Left lung (tissue), 10 donors: ENCODE measurements around the gene HOXD10. TPM values are rescaled to one million over a fixed set of nuclear protein-coding genes. Genes with fewer than 3 reads are reported as not detected.

Experiments used
- ATAC-seq: fragments of 200-7000 bp; cut with Tn5 transposase; one replicate; pipeline ENCODE4 v1.9.1; 2020; ENCODE audit warnings: moderate library complexity
- DNase-seq, 4 donors: peaks; one replicate each; pipeline ENCODE4 v3.0.0-alpha.2; 2013 to 2020
- H3K27ac ChIP-seq, 2 donors: fragments of 200-600 bp; sonication (generic) in 1 of 2; one replicate each; pipeline versions ENCODE4 v1.5.0 to v1.8.0; 2020 to 2021
- H3K27me3 ChIP-seq, 2 donors: fragments of 200-600 bp; sonication (generic) in 1 of 2; one replicate each; pipeline versions ENCODE4 v1.5.0 to v1.8.0; 2020 to 2021
- H3K36me3 ChIP-seq, 2 donors: fragments of 200-600 bp; sonication (generic) in 1 of 2; one replicate each; pipeline versions ENCODE4 v1.5.0 to v1.8.0; 2020 to 2021
- H3K4me1 ChIP-seq, 2 donors: fragments of 200-600 bp; one replicate each; pipeline ENCODE4 v1.8.0; 2021
- H3K4me3 ChIP-seq, 2 donors: fragments of 200-600 bp; sonication (generic) in 1 of 2; one replicate each; pipeline versions ENCODE4 v1.5.0 to v1.8.0; 2020 to 2021; ENCODE audit warnings: mild to moderate bottlenecking in 1 of 2
- H3K9me3 ChIP-seq, 2 donors: fragments of 200-600 bp; sonication (generic) in 1 of 2; one replicate each; pipeline versions ENCODE4 v1.5.0 to v1.8.0; 2020 to 2021
- intact Hi-C, 2 donors: fragments of 100-400 bp; cut with DNase I; formaldehyde crosslinking; loops; one replicate each; pipeline versions ENCODE4 v1.11.2 to v1.14.2; 2022
- polyA plus RNA-seq, 6 donors: library from polyadenylated mRNA; unstranded; fragments of 120-200 nt; gene quantifications; one replicate each; pipeline ENCODE4 v1.2.1, GENCODE V29; 2013; ENCODE audit not compliant: insufficient read length in 6 of 6
- total RNA-seq, 2 donors: library from RNA; stranded (reverse); fragmentation: NEBNext Ultra II Directional; extraction: Animal tissue kit (Norgen Biotek cat#: 25700); gene quantifications; one replicate each; pipeline ENCODE4 v1.2.1, GENCODE V29; 2021
- TF ChIP-seq, protein P1 (sequence below), 2 donors: fragments of 200-600 bp; sonication (generic) in 1 of 2; IDR thresholded peaks; one replicate each; pipeline versions ENCODE4 v1.5.0 to v1.8.0; 2021; ENCODE audit warnings: antibody characterized with exemption in 2 of 2
- donor health status: DM: no; HTN: yes; CAD: no.
- donor health status: DM: no; HTN: no; CAD: no.

HOXD10 gene
- total and polyA plus RNA-seq, 8 donors, result 0.31 to 1.5 (median 0.44) TPM; not detected in 2

DNA sequence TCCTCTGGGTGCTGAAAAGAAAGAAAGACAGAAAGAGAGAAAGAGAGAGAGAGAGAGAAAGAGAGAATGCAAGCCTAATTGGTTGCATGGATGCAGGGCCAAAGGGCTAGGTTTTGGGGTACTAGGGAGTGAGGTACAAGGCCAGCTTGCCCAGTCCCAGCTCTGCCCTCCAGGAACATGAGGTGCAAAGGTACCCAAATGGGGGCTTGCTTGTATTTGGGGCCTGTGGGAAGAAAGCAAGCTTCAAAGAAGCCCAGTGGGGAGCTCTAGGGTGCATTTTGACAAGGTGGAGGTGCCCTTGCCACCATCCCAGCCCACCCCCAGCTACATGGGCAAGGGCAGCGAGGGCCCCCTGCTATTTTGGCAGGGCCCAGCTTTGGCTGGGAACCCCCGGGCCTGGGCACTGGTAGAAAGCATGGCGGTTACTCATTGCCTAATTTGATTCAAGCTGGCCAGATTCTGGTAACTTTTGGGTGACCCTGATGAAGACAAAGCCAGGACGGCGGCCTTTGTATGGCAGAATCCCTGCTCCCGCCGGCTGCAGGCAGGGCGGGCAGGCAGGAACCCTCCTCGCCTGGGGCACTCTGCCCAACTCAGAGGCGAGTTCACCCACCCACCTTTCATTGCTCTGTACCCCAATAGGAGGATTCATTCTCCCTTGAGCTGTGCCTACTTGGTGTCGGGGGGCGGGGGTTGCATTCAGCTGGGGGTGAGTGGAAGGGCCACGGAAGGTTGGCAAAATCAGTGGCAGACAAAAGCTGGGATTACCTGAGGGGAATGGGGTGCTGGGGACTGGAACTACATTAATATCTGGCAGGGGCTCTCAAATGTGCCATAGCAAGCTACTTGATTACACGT is 34.2 kb downstream of the HOXD10 start:
- DNase-seq, result no peak
- peaks cover 98 to 100% of the 10 kb centered on the region in 2 donors for H3K27me3 ChIP-seq
- ATAC-seq, result no peak
- H3K4me3 ChIP-seq, result no peak overlapping the region
- H3K27ac ChIP-seq, result no peak overlapping the region
- no peaks in the 10 kb centered on the region for H3K4me1 ChIP-seq
- no peaks in the 10 kb centered on the region for H3K9me3 ChIP-seq
- TF ChIP-seq, protein P1, sequence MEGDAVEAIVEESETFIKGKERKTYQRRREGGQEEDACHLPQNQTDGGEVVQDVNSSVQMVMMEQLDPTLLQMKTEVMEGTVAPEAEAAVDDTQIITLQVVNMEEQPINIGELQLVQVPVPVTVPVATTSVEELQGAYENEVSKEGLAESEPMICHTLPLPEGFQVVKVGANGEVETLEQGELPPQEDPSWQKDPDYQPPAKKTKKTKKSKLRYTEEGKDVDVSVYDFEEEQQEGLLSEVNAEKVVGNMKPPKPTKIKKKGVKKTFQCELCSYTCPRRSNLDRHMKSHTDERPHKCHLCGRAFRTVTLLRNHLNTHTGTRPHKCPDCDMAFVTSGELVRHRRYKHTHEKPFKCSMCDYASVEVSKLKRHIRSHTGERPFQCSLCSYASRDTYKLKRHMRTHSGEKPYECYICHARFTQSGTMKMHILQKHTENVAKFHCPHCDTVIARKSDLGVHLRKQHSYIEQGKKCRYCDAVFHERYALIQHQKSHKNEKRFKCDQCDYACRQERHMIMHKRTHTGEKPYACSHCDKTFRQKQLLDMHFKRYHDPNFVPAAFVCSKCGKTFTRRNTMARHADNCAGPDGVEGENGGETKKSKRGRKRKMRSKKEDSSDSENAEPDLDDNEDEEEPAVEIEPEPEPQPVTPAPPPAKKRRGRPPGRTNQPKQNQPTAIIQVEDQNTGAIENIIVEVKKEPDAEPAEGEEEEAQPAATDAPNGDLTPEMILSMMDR (IDR thresholded peaks at IDR 0.05), result no peak
- H3K36me3 ChIP-seq, result no peaks in the 10 kb centered on the region
- intact Hi-C loops, result no loop called here

DNA sequence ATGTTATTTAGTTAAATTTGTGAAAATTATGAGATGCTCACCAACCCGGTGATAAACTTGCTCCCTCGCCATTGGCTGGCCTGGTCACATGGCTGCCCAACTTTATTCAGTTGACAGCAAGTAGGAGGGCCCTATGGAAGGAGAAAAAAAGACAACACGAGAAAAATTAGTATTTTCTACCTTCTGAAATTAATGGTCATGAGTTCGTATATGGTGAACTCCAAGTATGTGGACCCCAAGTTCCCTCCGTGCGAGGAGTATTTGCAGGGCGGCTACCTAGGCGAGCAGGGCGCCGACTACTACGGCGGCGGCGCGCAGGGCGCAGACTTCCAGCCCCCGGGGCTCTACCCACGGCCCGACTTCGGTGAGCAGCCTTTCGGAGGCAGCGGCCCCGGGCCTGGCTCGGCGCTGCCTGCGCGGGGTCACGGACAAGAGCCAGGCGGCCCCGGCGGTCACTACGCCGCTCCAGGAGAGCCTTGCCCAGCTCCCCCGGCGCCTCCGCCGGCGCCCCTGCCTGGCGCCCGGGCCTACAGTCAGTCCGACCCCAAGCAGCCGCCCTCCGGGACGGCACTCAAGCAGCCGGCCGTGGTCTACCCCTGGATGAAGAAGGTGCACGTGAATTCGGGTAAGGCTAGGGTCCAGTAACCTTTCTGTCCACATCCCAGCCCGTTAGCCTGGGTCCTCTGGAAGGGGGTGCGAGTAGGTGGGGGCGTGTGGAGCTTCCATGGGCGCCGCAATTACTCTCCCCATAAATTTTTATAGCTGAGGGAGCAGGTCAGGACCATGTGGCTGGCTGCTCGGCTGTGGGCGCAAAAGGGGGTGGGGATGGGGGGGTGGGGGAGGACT is 35.1 kb downstream of the HOXD10 start, which contains the start of gene HOXD4:
HOXD4 (plus strand) TSS at position 109 of the 846 bp plus-strand sequence; CDS start at position 193, 84 bp downstream.
- TF ChIP-seq, protein P1 (IDR thresholded peaks at IDR 0.05), result no peak
- peaks cover 98 to 100% of the 10 kb centered on the region in 2 donors for H3K27me3 ChIP-seq
- H3K4me3 ChIP-seq, result no peak within 1 kb of the TSS
- H3K4me1 ChIP-seq, result no peaks in the 10 kb centered on the region
- ATAC-seq, result no peak
- no peaks in the 10 kb centered on the region for H3K36me3 ChIP-seq
- intact Hi-C loops, result no loop called here
- no peak within 1 kb of the TSS for H3K27ac ChIP-seq
- no peaks in the 10 kb centered on the region for H3K9me3 ChIP-seq
- DNase-seq, result no peak

DNA sequence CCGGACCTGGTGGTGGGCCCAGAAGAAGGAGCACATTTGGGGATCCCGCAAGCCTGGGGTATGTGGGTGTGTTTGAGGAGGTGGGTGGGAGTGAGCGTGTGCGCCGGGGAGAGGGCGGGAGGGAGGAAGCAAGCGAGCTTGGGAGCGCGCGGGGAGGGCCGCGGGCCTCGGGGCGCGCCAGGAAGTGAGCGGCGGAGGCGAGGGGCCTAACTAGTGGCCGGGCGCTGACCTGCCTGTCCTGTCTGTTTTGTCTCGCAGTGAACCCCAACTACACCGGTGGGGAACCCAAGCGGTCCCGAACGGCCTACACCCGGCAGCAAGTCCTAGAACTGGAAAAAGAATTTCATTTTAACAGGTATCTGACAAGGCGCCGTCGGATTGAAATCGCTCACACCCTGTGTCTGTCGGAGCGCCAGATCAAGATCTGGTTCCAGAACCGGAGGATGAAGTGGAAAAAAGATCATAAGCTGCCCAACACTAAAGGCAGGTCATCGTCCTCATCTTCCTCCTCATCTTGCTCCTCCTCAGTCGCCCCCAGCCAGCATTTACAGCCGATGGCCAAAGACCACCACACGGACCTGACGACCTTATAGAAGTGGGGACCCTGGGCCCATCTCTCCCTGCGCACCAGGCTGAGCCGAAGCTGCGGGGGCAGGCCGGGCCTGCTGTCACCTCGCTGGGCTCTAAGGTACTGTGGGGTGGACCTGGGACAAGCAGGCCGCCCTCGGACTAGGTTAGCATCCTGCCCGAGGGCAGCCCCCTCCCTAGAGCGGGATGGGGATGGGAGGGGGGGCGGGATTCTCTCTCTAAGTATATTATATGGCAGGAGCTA is 36.0 kb downstream of the HOXD10 start:
- intact Hi-C loops, result no loop called here
- no peak overlapping the region for H3K4me3 ChIP-seq
- H3K27ac ChIP-seq, result no peak overlapping the region
- H3K27me3 ChIP-seq, result peaks cover 98 to 100% of the 10 kb centered on the region in 2 donors
- DNase-seq (no peak), ATAC-seq (no peak)
- no peaks in the 10 kb centered on the region for H3K4me1 ChIP-seq
- TF ChIP-seq, protein P1 (IDR thresholded peaks at IDR 0.05), result no peak
- H3K9me3 ChIP-seq, result no peaks in the 10 kb centered on the region
- no peaks in the 10 kb centered on the region for H3K36me3 ChIP-seq

DNA sequence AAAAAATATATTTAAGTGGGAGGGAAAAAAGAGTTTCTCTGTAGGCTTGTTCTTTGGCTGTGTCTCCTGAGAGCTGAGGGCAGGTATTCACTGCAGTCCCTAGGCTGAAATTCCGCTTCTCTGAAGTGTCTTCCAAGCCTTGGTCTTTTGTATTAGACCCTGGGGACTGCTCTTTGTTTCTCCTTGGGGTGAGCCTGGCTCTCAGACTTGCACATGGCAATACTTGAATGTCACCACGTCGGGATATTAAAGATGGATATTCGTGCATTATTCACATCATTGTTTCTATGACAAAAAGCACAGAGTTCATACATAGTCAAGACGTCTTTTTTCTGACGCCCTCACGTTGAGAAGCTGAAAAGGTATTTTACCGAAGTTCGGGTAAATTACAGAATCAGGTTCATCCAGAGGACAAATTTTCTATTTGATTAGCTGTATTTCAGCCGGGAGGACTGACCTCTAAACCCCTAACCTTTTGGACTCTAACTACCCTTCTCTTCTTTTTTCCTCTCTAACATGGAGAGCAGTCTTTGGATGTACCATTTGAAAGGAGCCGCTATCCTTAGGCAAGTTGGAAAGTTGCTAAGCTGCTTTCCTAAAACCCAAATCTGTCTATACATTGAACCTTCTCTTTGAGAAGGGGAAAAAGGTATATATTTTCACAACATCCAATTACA is 38.1 kb downstream of the HOXD10 start:
- Histone ChIP-seq H3K4me1 (peaks cover 0 to 3% of the 10 kb centered on the region in 2 donors), H3K27me3 (peaks cover 98 to 100% of the 10 kb centered on the region in 2 donors), H3K36me3 (no peaks in the 10 kb centered on the region), H3K9me3 (no peaks in the 10 kb centered on the region), H3K4me3 (no peak overlapping the region), H3K27ac (no peak overlapping the region)
- ATAC-seq (no peak), DNase-seq (no peak)
- TF ChIP-seq, protein P1 (IDR thresholded peaks at IDR 0.05), result no peak
- intact Hi-C loops, result no loop called here
